ENCODE measurements around the gene SMARCD1.

Gene SMARCD1

DNA sequence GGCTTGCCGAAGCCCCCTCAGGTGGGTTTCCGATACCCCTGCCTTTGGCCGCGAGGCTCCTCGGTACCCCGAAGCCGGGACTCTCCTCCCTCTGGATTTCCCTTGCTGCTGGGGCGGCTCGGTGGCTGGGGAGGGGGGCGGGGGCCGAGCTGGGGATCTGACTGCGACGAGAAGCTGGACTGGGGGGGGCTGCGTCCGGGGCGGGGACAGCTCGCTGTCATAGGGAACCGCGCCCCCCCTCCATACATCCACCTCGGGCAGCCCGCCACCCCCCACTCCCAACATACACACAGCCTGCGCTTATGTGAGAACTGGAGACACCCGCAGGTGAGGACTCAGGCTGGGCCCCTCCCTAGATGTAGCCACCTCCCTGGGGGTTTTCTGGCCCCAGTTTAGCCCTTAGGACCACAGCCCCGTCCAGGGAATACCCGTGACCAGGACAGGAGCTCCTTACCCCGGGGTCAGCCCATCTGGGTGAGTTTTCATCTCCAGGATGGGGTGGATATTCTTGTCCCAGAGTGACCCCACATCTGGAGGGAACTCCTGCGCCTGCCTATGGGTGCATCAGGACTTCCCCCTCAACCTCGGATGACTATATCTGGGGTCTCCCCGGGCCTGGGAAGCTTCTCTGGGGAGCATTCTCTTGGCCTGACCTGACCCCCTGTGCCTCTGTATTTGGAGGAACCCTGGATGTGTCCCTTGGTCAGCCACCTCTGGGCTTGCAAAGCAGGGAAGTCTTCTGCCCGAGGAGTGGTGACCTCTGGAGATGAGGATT lies 27.1 kb upstream of the SMARCD1 start:
- Histone ChIP-seq H3K4me3 (ENCODE audit: low read length) (peak overlapping the region; percentile 73), H3K36me3 (ENCODE audit: insufficient read depth, low read length) (no peaks in the 10 kb centered on the region), H3K27me3 (ENCODE audit: control insufficient read depth, insufficient read depth, low read length) (peaks cover 49% of the 10 kb centered on the region), H3K4me2 (ENCODE audit: low read length) (peak overlapping the region; percentile 85), H3K9me3 (replicated peaks; ENCODE audit: low read length) (no peaks in the 10 kb centered on the region), H3K4me1 (ENCODE audit: control insufficient read depth, insufficient read depth, low read length) (peaks cover 6% of the 10 kb centered on the region), H3K9ac (ENCODE audit: low read depth, low read length) (peak overlapping the region; percentile 54)

DNA sequence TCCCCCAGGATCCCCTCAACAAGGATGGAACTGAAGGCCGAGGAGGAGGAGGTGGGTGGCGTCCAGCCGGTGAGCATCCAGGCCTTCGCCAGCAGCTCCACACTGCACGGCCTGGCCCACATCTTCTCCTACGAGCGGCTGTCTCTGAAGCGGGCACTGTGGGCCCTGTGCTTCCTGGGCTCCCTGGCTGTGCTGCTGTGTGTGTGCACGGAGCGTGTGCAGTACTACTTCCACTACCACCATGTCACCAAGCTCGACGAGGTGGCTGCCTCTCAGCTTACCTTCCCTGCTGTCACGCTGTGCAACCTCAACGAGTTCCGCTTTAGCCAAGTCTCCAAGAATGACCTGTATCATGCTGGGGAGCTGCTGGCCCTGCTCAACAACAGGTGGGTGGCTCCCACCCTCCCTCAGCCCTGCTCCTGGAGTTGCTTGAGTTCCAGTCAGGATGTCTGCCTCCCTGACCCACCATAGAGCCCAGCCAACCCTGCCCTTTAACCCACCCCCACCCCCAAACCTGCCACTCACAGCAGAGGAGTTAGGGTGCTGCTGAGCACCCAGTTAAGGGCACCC lies 26.3 kb upstream of the SMARCD1 start:
- Histone ChIP-seq H3K4me1 (ENCODE audit: control insufficient read depth, insufficient read depth, low read length) (peaks cover 6% of the 10 kb centered on the region), H3K9ac (ENCODE audit: low read depth, low read length) (no peak overlapping the region), H3K36me3 (ENCODE audit: insufficient read depth, low read length) (no peaks in the 10 kb centered on the region), H3K27me3 (ENCODE audit: control insufficient read depth, insufficient read depth, low read length) (peaks cover 46% of the 10 kb centered on the region), H3K4me3 (ENCODE audit: low read length) (no peak overlapping the region), H3K9me3 (replicated peaks; ENCODE audit: low read length) (no peaks in the 10 kb centered on the region), H3K4me2 (ENCODE audit: low read length) (no peak overlapping the region)

DNA sequence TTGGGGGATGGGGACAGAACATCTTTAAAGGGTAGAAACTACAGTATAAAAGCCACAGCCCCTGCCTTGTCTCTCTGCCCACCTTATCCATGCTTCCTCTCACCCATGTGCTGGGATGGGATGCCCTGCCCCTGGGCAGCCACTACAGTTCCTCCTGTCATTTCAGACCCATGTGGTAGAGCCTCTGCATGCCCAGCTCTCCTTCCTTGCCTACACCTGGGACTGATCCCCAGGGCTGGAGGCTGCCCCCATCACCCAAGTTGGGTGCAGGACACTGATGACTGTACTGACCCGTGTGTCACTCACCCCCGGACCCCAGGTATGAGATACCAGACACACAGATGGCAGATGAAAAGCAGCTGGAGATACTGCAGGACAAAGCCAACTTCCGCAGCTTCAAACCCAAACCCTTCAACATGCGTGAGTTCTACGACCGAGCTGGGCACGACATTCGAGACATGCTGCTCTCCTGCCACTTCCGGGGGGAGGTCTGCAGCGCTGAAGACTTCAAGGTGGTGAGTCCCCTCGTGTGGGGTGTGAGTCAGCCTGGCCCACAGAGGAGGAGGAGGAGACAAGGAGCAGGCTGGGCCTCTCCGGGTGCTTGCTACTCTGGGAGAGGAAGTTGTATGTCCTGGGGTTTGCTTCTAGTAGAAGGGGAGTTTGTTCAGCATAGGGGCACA lies 25.6 kb upstream of the SMARCD1 start:
- Histone ChIP-seq H3K4me2 (ENCODE audit: low read length) (no peak overlapping the region), H3K4me1 (ENCODE audit: control insufficient read depth, insufficient read depth, low read length) (peaks cover 6% of the 10 kb centered on the region), H3K27me3 (ENCODE audit: control insufficient read depth, insufficient read depth, low read length) (peaks cover 50% of the 10 kb centered on the region)

DNA sequence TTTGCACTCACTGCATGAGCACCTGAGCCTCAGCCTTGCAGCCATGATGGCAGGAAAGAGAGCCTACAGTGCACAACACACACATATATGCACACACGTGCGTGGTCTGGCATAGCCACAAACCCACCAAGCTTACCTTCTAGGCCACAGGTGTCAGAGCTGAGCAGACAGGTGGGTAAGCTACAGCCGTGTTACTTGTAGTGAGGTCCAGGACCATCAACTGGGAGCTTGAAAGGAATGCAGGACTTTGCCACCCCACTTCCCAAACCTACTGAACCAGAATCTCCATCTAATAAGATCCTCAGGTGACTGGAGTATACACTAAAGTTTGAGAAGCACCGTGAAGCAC lies 25.0 kb upstream of the SMARCD1 start:
- Histone ChIP-seq H3K27me3 (ENCODE audit: control insufficient read depth, insufficient read depth, low read length) (peaks cover 52% of the 10 kb centered on the region), H3K4me3 (ENCODE audit: low read length) (no peak overlapping the region), H3K36me3 (ENCODE audit: insufficient read depth, low read length) (no peaks in the 10 kb centered on the region), H3K9ac (ENCODE audit: low read depth, low read length) (no peak overlapping the region), H3K9me3 (replicated peaks; ENCODE audit: low read length) (no peaks in the 10 kb centered on the region), H3K4me2 (ENCODE audit: low read length) (no peak overlapping the region), H3K4me1 (ENCODE audit: control insufficient read depth, insufficient read depth, low read length) (peaks cover 6% of the 10 kb centered on the region)

More for the DNA sequence above, 25.6 kb upstream of the SMARCD1 start:
- Histone ChIP-seq H3K9me3 (replicated peaks; ENCODE audit: low read length) (no peaks in the 10 kb centered on the region), H3K36me3 (ENCODE audit: insufficient read depth, low read length) (no peaks in the 10 kb centered on the region), H3K4me3 (ENCODE audit: low read length) (no peak overlapping the region), H3K9ac (ENCODE audit: low read depth, low read length) (no peak overlapping the region)

- H3K4me2 ChIP-seq (ENCODE audit: low read length) = no peak overlapping the region
- H3K4me3 ChIP-seq (ENCODE audit: low read length) = no peak overlapping the region
- H3K36me3 ChIP-seq (ENCODE audit: insufficient read depth, low read length) = no peaks in the 10 kb centered on the region
- peaks cover 8% of the 10 kb centered on the region for H3K4me1 ChIP-seq (ENCODE audit: control insufficient read depth, insufficient read depth, low read length)
- no peak overlapping the region for H3K9ac ChIP-seq (ENCODE audit: low read depth, low read length)
- H3K9me3 ChIP-seq (replicated peaks; ENCODE audit: low read length) = no peaks in the 10 kb centered on the region
- H3K27me3 ChIP-seq (ENCODE audit: control insufficient read depth, insufficient read depth, low read length) = peaks cover 51% of the 10 kb centered on the region
These were observed 24.0 kb upstream of the SMARCD1 start for GRCh38 chr12:50061171-50061570.

GRCh38 chr12:50061946-50062686 lies 23.0 kb upstream of the SMARCD1 start:
- Histone ChIP-seq H3K4me1 (ENCODE audit: control insufficient read depth, insufficient read depth, low read length) (peaks cover 12% of the 10 kb centered on the region), H3K9ac (ENCODE audit: low read depth, low read length) (no peak overlapping the region), H3K36me3 (ENCODE audit: insufficient read depth, low read length) (no peaks in the 10 kb centered on the region), H3K4me2 (ENCODE audit: low read length) (no peak overlapping the region), H3K4me3 (ENCODE audit: low read length) (no peak overlapping the region), H3K9me3 (replicated peaks; ENCODE audit: low read length) (no peaks in the 10 kb centered on the region), H3K27me3 (ENCODE audit: control insufficient read depth, insufficient read depth, low read length) (peaks cover 42% of the 10 kb centered on the region)

DNA sequence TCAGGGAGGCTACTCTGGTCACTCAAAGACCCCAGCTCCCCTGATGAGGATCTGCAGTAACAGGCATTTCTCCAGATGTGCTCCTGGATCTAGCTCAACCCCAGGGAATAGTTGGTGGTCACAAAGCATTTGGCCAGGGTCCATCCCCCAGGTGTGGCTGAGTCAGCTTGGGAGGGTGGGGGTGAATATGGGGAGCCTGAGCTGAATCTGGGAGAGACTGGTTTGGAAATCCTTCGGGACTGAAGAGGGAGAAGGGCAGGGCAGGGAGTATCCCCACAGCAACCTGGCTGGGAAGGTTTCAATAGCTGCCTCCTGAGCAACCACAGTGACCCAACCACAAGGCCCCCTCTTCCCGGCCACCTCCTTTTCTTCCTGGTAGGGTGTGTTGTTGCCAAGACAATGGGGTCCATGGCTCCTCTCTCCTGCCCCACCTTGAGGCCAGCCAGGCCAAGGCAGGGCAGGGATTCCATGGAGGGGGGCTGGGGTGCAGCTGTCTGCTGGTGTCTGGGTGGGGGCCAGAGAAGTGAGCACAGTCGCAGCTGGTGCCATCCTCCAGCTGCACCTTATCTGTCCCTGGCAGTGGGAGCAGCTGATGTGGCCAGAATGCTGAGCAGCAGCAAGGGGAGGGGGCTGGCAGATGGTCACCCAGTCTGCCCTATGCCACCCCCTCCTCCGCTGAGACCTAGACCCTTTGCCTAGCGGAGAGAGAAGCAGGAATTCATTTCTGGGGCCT lies 22.2 kb upstream of the SMARCD1 start:
- H3K9ac ChIP-seq (ENCODE audit: low read depth, low read length) = no peak overlapping the region
- peaks cover 42% of the 10 kb centered on the region for H3K27me3 ChIP-seq (ENCODE audit: control insufficient read depth, insufficient read depth, low read length)
- no peaks in the 10 kb centered on the region for H3K9me3 ChIP-seq (replicated peaks; ENCODE audit: low read length)
- H3K36me3 ChIP-seq (ENCODE audit: insufficient read depth, low read length) = no peaks in the 10 kb centered on the region
- peaks cover 10% of the 10 kb centered on the region for H3K4me1 ChIP-seq (ENCODE audit: control insufficient read depth, insufficient read depth, low read length)
- no peak overlapping the region for H3K4me3 ChIP-seq (ENCODE audit: low read length)
- no peak overlapping the region for H3K4me2 ChIP-seq (ENCODE audit: low read length)

- peaks cover 16% of the 10 kb centered on the region for H3K4me1 ChIP-seq (ENCODE audit: control insufficient read depth, insufficient read depth, low read length)
- no peaks in the 10 kb centered on the region for H3K36me3 ChIP-seq (ENCODE audit: insufficient read depth, low read length)
- H3K27me3 ChIP-seq (ENCODE audit: control insufficient read depth, insufficient read depth, low read length) = peaks cover 28% of the 10 kb centered on the region
- no peaks in the 10 kb centered on the region for H3K9me3 ChIP-seq (replicated peaks; ENCODE audit: low read length)
- no peak overlapping the region for H3K9ac ChIP-seq (ENCODE audit: low read depth, low read length)
- H3K4me2 ChIP-seq (ENCODE audit: low read length) = peak overlapping the region; percentile 11
- no peak overlapping the region for H3K4me3 ChIP-seq (ENCODE audit: low read length)
These were observed 19.3 kb upstream of the SMARCD1 start for GRCh38 chr12:50065726-50066310.

- peak overlapping the region; percentile 11 for H3K4me2 ChIP-seq (ENCODE audit: low read length)
- no peak overlapping the region for H3K4me3 ChIP-seq (ENCODE audit: low read length)
- H3K27me3 ChIP-seq (ENCODE audit: control insufficient read depth, insufficient read depth, low read length) = peaks cover 22% of the 10 kb centered on the region
- H3K9me3 ChIP-seq (replicated peaks; ENCODE audit: low read length) = no peaks in the 10 kb centered on the region
- no peak overlapping the region for H3K9ac ChIP-seq (ENCODE audit: low read depth, low read length)
- H3K4me1 ChIP-seq (ENCODE audit: control insufficient read depth, insufficient read depth, low read length) = peaks cover 18% of the 10 kb centered on the region
- H3K36me3 ChIP-seq (ENCODE audit: insufficient read depth, low read length) = no peaks in the 10 kb centered on the region
These were observed 18.7 kb upstream of the SMARCD1 start for GRCh38 chr12:50066402-50066801.

DNA sequence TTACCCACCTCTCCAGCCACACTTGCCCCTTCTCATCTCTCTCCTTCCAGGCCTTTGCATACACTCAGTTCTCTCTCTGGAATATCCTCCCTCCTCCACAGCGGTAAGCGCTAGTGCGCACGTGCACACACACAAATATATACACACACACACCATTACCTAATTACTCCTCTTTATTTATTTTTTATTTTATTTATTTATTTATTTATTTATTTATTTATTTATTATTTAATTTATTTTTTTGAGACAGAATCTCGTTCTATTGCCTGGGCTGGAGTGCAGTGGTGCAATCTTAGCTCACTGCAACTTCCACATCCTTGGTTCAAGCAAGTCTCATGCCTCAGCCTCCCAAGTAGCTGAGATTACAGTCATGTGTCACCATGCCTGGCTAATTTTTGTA lies 16.1 kb upstream of the SMARCD1 start:
- H3K4me2 ChIP-seq (ENCODE audit: low read length) = no peak overlapping the region
- H3K9ac ChIP-seq (ENCODE audit: low read depth, low read length) = no peak overlapping the region
- H3K9me3 ChIP-seq (replicated peaks; ENCODE audit: low read length) = no peaks in the 10 kb centered on the region
- H3K4me1 ChIP-seq (ENCODE audit: control insufficient read depth, insufficient read depth, low read length) = peaks cover 18% of the 10 kb centered on the region
- H3K4me3 ChIP-seq (ENCODE audit: low read length) = no peak overlapping the region
- H3K36me3 ChIP-seq (ENCODE audit: insufficient read depth, low read length) = no peaks in the 10 kb centered on the region
- peaks cover 6% of the 10 kb centered on the region for H3K27me3 ChIP-seq (ENCODE audit: control insufficient read depth, insufficient read depth, low read length)

Data from skeletal muscle satellite cell (primary cell).